HG03457 (cell line): ENCODE results near the gene LRFN5.
"Not testable (repeated sequence)": the region's sequence is repeated elsewhere in the genome, so short reads cannot be mapped to it uniquely, and the experiment has no call there.

Source experiments
- ATAC-seq: cut with Tn5 transposase; IDR thresholded peaks from one replicate; pipeline ENCODE4 v1.9.1; 2021; ENCODE audit warnings: moderate number of reproducible peaks; ENCODE audit not compliant: unreplicated experiment

LRFN5 gene

GRCh38 chr14:41606532-41607303, at the start of gene LRFN5:
Gene LRFN5 (plus strand): TSS chr14:41606876.
- ATAC-seq, result no peak

GRCh38 chr14:41558490-41558889, 48.2 kb upstream of the LRFN5 start:
- ATAC-seq, result no peak

- ATAC-seq, result not testable (repeated sequence)
Observed at GRCh38 chr14:41566864-41567263, 39.8 kb upstream of the LRFN5 start.

- ATAC-seq, result no peak
Observed at GRCh38 chr14:41568979-41569378, 37.7 kb upstream of the LRFN5 start.

- ATAC-seq, result no peak
Observed at GRCh38 chr14:41570415-41571155, 36.1 kb upstream of the LRFN5 start.

GRCh38 chr14:41586237-41586636, 20.4 kb upstream of the LRFN5 start:
- no peak for ATAC-seq

- ATAC-seq, result no peak
Observed at GRCh38 chr14:41597647-41598046, 9.0 kb upstream of the LRFN5 start.

- not testable (repeated sequence) for ATAC-seq
Observed at GRCh38 chr14:41599805-41600385, 6.8 kb upstream of the LRFN5 start.

- ATAC-seq, result no peak
Observed at GRCh38 chr14:41604721-41605531, 1.8 kb upstream of the LRFN5 start.

- no peak for ATAC-seq
Observed at GRCh38 chr14:41605550-41606281, 960 bp upstream of the LRFN5 start.

GRCh38 chr14:41606282-41606531, 469 bp upstream of the LRFN5 start:
- no peak for ATAC-seq

- ATAC-seq, result no peak
Observed at GRCh38 chr14:41607304-41607775, 664 bp downstream of the LRFN5 start.

- ATAC-seq, result no peak
Observed at GRCh38 chr14:41607966-41608663, 1.4 kb downstream of the LRFN5 start.

- ATAC-seq, result no peak
Observed at GRCh38 chr14:41608681-41609390, 2.2 kb downstream of the LRFN5 start.

- ATAC-seq, result no peak
Observed at GRCh38 chr14:41609704-41610183, 3.1 kb downstream of the LRFN5 start.

GRCh38 chr14:41615011-41615595, 8.4 kb downstream of the LRFN5 start:
- ATAC-seq, result no peak

- ATAC-seq, result no peak
Observed at GRCh38 chr14:41623736-41624135, 17.1 kb downstream of the LRFN5 start.

GRCh38 chr14:41629876-41630275, 23.2 kb downstream of the LRFN5 start:
- ATAC-seq, result no peak

GRCh38 chr14:41634286-41634685, 27.6 kb downstream of the LRFN5 start:
- no peak for ATAC-seq
